GM19328 (cell line): ENCODE results near the gene TRIM47.
"Not testable (repeated sequence)": the region's sequence is repeated elsewhere in the genome, so short reads cannot be mapped to it uniquely, and the experiment has no call there.

Experiments
- ATAC-seq: cut with Tn5 transposase; IDR thresholded peaks from one replicate; pipeline ENCODE4 v1.9.1; 2021; ENCODE audit warnings: mild to moderate bottlenecking, moderate library complexity; ENCODE audit not compliant: unreplicated experiment

TRIM47 gene

DNA sequence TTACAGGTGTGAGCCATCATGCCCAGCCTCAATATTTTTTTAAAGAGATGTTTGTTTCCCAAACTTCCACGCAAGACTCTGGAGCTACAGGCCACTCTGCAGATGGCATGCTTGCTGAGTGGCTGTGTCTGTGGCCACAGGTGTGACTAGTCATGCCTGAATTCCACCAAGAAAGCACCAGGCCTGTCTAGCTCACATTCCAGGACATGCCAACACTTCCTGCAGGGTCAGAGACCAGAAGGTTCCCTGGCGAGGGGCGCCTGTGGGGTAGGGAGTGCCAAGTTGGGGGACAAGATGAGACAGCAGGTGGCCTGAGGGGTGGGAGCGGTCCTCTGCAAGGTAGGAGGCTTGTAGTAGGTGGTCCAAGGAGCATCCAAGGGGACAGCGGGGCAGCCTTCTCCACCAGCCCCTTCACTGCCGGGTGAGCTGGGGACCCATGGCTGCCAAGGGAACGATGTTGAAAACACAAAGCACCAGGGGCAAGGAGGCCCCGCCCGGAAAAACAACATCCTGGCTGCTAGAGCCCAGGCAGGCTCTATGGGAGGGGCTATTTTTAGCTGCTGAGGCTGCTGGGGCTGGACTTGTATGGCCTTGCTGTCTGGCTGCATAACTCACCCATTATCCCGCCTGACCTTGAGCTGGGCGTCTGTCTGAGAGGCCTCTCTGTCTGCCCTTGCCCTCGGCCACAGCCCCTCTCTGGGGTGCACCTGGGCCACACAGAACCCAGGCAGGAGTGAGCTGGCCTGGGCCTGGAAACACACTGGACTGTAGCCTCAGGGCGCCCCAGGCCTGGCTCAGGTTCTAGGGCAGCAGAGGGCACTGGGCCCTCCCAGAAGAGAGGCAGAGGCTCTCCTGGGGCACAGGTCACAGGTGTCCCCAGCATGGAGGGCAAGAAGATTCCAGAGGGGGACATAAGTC is 5.7 kb downstream of the TRIM47 start:
- no peak for ATAC-seq

DNA sequence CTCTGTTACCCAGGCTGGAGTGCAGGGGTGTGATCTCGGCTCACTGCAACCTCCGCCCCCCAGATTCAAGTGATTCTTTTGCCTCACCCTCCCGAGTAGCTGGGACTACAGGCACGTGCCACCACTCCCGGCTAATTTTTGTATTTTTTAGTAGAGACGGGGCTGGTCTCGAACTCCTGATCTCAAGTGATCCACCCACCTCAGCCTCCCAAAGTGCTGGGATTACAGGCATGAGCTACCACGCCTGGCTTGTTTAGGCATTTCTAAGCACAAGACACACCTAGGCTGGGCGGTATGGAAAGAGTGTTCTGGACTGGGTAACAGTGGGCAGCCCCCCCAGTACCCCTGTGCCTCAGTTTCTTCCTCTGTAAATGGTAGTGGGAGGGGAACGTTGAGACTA is 8.2 kb downstream of the TRIM47 start:
- ATAC-seq, result not testable (repeated sequence)

DNA sequence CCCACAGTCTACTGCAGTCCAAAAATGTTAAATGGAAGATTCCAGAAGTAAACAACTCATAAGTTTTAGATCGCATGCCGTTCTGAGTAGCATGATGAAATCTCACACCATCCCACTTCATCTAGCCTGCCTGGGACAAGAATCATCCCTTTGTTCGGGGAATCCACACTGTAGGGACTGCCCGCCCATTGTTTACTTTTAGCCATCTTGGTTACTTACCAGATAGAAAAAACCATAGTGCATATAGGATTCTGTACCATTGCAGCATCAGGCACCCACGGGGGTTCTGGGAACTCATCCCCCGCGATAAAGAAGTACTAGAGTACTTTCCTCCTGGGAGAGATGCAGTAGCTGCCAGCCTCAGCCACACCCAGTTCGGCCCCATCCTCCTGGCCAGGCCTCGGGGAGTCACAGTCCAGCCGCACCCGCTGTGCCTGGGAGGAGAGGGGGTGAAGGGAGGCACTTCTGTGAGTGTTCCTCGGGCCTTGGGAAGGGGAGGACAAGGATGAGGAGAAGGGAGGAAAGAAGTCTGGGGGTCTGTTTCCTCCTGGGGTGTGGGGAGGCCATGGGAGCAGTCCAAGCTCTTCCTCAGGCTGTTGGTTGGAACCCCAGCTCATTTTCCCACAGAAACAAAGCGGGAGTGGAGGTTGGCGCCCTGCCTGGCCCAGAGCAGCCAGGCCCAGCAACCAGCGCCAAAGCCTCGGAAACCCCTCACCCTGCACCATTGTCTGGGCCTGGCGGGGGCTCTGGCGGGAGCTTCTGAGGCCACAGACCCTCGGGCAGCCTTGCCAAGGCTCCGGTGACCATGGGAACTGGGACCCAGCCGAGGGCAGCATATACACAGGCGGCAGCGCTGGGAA is 8.9 kb downstream of the TRIM47 start:
- ATAC-seq, result no peak

DNA sequence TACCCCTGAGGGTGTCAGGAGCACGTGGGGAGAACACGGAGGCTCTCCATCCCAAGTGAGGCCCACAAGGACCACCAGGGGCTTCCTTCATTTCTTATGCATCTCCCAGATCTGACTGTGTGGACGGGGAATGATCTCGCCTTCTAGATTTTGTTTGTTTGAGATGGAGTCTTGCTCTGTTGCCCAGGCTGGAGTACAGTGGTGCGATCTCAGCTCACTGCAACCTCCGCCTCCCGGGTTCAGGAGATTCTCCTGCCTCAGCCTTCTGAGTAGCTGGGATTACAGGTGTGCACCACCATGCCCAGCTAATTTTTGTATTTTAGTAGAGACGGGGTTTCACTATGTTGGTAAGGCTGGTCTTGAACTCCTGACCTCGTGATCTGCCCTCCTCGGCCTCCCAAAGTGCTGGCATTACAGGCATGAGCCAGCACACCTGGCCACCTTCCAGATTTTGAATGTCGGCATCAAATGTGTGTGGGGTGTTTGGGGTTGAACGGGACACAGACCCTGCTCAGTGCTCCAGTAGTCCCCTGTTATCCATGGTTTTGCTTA is 9.6 kb downstream of the TRIM47 start:
- ATAC-seq, result not testable (repeated sequence)

DNA sequence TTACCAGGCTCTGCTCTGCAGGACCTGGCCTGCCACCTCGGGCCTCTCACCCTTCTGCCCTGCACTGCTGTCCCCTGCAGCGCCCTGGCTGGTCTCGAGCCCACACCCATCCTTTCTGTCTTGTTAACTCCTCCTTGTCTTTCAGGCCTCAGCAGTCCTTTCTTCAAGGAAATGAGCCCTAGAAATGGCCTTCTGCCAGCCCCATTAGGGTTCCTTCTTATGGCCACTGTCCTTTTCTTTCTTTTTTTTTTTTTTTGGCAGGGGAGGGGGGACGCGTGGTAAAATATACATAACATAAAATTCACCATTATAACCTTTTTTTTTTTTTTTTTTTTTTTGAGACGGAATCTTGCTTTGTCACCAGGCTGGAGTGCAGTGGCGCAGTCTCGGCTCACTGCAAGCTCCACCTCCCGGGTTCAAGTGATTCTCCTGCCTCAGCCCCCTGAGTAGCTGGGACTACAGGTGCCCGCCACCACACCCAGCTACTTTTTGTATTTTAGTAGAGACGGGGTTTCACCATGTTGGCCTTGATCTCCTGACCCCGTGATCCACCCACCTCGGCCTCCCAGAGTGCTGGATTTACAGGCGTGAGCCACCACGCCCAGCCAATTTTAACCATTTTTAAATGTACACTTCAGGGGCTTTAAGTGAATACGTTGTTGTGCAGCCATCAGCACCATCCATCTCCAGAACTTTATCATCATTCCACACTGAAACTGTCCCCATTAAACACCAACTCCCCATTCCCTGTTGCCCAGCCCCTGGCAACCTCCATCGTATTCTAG is 12.8 kb downstream of the TRIM47 start:
- ATAC-seq, result not testable (repeated sequence)

DNA sequence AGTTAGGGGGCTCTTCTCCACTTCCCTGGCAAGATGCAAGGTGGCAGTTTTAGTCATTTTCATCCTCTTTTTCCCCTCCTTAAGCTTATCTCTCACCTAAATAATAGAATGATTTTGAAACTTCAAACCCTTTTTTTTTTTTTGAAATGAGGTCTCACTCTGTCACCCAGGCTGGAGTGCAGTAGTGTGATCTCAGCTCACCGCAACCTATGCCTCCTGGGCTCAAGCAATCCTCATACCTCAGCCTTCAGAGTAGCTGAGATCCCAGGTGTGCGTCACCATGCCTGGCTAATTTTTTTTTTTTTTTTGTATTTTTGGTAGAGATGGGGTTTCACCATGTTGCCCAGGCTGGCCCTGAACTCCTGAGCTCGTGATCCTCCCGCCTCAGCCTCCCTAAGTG is 13.5 kb downstream of the TRIM47 start:
- ATAC-seq, result not testable (repeated sequence)

DNA sequence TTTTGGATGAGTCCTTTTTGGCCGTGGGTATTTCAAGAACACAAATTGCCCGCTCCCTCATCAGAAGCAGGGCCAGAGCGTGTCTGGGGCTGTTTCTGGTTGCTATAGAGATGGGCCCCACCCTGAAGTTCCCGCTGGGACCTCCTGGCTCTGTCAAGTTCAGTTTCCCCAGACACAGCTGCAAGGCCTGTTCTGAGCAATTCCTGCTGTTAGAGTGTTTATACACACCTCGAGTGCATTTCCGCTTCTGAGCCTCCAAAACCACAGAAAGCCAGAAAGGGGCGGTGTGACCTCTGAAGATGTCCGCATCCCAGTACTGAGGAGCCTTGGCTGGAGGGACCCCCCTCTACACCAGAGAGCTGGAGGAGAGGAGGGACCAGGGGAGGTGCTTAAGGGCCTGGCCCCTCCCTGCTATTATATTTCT is 13.9 kb downstream of the TRIM47 start:
- peak; percentile 57 for ATAC-seq

DNA sequence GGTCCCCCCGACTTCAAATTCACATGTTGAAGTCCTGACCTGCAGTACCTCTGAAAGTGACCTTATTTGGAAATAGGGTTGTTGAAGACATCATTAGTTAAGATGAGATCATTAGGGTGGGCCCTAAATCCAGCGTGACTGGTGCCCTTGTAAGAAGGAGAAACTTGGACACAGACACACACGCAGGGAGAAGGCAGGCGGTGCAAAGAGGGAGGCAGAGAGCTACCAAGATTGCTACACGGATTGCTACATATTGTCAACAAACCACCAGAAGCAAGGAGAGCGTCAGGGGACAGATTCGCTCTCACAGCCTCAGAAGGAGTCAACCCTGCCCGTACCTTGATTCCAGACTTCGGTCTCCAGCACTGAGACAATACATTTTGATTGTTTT is 16.5 kb downstream of the TRIM47 start:
- ATAC-seq, result no peak

DNA sequence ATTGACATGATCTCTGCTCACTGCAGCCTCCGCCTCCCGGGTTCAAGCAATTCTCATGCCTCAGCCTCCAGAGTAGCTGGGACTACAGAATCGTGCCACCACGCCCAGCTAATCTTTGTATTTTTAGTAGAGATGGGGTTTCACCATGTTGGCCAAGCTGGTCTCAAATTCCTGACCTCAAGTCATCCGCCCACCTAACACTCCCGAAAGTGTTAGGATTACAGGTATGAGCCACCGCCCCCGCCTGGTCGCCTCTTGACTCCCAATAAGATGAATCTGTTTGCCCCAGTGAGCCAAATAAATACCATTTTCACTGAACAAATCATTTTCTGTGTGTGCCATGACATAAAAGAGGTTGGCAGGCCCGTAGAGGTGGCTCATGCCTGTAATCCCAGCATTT is 19.0 kb downstream of the TRIM47 start:
- ATAC-seq, result not testable (repeated sequence)

DNA sequence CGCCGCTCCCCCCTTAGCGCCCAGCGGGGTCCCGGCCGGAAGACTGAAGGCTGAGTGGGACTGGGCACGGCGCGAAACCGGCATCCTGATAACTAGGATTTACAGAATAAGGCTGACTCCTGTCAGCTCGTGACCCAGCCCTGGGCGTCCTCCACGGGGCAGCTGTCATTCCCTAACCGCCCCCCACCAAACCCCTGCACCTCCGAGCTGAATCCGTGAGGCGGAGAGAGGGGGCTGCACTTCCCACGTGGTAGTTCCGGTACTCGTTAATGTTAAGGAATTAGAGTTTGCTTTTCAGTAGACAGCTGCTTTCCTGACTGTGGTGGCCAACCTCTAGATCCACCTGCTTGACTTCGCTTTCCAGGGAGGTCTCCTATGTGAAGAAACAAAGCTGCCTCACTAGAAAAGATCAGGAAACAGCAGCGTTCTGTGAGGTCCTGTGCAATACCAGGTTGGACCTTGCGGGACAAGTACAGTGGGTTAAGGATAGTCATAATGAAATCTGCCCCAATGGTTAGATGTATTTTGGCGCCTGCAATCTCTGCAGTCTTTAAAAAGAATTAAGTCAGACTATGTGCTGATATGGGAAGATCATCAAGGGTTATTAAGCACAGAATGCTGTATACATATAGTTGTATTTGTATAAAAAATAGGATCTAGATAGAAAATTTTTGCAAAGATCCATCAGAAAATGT is 22.2 kb downstream of the TRIM47 start:
- ATAC-seq, result no peak

DNA sequence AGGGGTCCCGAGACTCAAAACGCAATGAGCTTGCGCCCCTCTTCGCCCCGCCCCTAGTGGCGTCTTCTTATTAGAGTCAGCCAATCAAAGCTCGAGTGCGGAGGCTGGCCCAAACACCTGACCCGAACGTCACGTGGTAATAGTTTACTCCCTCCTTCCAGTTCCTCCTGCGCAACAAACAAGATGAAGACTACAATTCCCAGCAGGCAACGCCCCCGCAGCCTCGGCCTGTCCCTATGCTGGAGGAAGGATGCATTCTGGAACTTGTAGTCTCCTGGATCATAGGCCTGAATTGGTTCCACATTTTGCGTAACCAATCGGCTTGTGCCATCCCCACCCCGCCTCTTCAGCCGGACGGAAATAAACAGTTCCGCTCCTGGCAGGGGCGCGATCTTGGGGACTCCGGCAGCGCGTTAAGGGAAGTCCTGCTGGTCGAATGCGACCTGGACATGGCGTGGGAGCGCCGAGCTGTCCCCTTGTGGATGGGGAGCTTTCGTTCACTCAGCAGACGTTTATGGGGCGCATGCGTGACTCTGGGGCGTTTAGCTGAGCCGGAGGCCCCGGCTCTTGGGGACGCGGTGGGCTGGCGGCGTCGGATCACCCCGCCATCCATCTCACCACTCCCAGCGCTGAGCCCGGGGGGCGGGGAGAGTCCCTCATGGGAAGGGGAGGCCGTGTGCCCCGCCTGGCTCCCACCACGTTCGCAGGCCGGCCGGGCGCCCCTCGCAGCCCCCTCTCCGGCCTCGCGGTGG is 22.9 kb downstream of the TRIM47 start, which contains the start of gene WBP2:
TSS of gene WBP2 (minus strand) at position 26 of the 752 bp plus-strand sequence. CDS start 38 bp downstream, outside the sequence.
- peak; percentile 81 for ATAC-seq

DNA sequence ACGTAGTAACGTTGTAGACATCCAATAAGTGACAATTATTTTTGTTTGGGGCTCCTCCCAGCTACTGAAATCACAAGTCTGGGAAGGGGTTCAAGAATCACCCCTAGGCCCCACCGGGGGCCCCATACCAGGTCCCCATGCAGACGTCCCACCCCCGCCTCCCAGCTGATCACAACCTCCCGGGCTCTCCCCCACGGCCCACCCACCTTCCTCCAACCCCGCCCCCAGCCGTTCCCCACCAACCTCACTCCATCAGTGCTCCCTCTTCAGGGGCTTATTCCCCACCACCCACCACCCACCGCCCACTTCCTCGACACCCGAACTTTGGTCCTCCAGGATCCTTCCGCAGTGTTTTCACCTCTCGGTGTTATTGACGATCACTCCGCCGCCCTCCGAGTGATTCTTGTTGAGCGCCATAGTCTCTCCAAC is 23.5 kb downstream of the TRIM47 start:
- no peak for ATAC-seq

DNA sequence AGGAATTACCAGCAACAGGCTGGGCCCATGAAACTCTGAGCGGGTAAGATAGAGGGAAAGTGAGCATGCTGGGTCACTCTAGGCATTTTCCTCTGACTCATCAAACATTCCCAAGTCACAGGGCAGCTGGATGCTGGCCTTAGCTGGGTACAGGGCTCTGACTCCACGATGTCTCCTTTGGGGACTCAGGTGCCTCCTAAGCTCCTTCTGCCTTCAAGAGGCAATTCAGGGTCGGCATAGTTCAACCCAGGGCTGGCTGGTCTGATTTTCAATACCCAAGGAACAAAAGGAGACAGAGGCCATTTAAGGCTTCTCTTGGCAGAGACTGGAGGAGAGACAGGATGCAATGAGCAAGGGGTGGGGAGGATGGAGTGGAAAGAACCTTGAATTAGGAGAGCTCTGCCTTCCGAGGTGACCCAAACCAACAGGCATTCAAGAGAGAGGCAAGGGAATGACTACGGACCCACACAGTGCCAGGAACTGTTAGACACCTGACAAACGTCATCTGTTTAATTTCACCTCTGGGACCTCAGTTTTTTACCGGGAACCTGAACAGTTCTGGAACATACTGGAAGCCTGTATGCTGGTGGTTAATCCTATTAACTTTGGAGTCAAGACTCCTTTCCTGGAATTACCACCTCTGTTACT is 24.2 kb downstream of the TRIM47 start:
- no peak for ATAC-seq

DNA sequence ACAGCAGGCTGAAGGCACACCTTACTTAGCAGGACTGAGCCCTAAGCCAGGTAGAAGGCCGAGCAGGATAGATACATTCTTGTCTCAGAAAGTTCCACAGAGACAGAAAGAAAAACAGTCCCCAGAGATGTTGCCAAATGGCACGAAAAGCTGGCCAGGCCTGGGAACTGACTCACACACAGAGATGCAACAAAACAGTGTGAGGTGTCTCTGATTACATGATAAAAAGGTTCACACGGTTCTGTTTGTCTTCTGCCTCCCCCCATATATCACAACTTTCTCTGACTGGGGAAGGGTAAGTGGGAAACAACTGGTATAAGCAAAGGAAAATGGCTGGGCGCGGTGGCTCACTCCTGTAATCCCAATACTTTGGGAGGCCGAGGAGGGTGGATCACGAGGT is 24.9 kb downstream of the TRIM47 start:
- no peak for ATAC-seq

DNA sequence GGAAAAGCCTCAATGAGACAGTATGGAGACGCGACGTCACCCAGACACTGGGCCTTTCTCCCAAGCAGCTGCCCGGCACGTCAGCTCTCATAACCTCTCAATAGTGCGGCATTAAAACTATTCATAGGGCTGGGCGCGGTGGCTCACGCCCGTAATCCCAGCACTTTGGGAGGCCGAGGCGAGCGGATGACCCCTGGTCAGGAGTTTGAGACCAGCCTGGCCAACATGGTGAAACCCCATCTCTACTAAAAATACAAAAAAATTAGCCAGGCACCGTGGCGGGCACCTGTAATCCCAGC is 26.7 kb downstream of the TRIM47 start:
- not testable (repeated sequence) for ATAC-seq

DNA sequence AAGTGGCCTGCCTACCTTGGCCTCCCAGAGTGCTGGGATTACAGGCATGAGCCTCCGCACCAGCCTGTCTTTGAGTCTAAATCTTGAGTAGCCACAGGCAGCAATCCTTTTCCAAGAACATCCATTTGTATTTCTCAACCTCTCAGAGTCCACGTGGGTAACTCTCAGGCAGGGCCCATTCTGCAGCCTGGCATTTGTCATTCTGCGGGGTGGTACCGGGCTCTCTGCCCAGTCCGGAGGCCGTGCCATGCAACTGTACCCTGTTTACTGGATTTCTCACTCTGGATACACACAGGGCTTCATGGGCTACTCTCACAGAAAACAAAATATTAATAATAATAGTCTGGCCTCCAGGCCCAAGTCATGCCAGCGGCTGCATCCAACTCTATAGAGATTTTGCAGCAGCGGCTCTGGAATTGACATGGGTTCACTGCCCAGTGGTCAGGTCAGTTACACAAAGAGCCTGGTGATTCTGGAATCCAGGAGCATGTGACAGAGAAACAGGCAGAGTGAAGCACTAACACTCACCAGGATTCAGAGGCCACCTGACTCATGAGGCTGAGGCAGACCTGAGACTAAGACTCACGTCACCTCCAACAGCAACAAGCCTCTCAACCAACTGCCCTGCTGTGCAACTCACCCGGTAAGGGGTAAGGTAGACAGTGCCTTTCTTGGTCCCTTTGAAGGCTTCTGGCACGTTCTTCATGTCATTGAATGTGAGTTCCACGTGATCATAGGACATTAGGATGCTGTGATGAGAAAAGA is 27.3 kb downstream of the TRIM47 start:
- no peak for ATAC-seq

DNA sequence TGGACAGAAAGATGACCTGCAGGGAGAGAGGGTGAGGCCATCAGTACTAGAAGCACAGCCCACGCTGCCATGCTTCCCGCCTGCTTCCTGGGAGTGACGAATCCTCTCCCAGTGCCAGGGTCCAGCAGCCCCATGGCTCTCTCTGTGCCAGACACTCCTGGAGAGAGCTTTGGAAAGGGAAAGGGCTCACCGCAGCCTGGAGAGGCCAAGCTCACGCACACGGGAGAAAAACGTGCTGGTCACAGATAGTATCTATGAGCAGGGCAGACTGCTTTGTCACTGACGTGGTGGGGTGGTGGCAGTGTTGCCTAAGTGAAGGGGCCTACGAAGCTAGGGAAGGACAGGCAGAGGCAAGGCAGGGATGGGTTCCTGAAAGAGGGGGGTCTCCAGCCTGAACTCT is 28.7 kb downstream of the TRIM47 start:
- no peak for ATAC-seq

DNA sequence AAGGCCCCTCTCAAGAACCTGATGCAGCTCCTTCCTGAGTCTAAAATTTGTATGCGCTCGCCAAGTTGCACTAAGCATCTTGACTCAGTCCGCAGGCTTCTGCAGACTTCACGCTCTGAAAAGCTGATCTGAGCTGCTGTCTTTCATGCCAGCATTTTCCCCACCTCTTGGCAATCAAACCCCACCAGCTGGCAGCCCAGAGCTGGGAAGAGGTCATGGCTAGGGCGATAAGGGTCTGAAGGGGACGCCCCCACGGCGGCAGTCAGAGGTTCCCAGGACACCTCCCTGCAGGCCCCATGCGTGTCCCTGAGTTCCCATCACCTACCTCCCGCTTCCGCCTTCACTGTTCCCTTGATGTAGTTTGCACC is 29.1 kb downstream of the TRIM47 start:
- ATAC-seq, result no peak
